SIG-M5 treated with dmso at 0.1 percent for 504 hours (cell line): ENCODE data around the gene STMN3.

Experiments
- DNase-seq: peaks from one replicate; lab custom pipeline; 2025; ENCODE audit not compliant: unreplicated experiment; lab: John Stamatoyannopoulos, UW

STMN3 gene

DNA sequence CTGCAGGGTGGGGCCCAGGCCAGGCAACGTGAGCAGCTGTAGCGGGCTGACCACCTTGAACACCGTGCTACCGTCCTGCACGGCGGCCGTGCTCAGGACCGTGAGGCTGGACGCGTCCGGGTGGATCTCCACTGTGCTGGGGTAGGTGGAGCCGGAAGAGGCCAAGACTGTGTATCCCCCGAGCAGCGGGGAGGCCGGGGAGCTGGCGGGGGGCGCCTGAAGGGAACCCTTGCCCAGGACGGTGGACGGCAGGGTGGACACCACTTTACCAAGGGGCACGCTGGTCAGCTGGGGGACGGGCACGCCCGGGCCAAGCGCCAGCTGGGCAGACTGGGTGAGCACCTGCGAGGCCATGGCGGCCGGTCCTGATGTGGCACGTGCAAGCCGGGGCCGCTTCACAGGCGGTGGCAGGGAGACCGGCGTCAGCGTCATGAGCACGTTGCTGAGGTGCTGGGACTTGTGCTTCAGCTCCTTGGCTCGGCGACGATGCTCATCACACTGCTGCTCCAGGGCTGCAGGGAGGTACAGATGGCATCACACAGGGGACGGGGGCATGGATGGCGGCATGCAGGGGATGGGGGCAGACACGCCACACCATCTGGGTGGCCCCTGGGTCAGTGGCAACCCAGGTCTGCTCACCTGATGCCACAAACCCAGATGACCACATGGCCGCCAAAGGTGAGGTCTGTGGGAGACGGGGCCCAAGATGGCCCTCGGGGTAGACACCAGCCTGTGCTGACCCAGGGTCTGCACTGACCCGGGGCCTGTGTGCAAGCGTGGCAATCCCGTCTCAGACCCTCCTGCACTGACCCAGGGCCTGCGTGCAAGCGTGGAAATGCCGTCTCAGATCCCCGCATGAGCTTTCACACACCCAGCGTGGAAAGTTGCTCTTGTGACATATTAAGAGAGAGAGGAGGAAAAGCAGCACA is 62.7 kb downstream of the STMN3 start:
- DNase-seq = no peak
